Measurements from ENCODE around the gene S100A7A.

The S100A7A gene

GRCh38 chr1:153465811-153466636, 49.7 kb downstream of the S100A7A start:
- no peak for DNase-seq

GRCh38 chr1:153466908-153467307, 50.6 kb downstream of the S100A7A start:
- DNase-seq = no peak

GRCh38 chr1:153470707-153471106, 54.4 kb downstream of the S100A7A start:
- no peak for DNase-seq
